ENCODE measurements around the gene CHRNE. TPM values are rescaled to one million over a fixed set of nuclear protein-coding genes. Genes with fewer than 3 reads are reported as not detected.

CHRNE gene
- total RNA-seq, 1 experiment from 2014 or later, result 0.31 TPM

DNA sequence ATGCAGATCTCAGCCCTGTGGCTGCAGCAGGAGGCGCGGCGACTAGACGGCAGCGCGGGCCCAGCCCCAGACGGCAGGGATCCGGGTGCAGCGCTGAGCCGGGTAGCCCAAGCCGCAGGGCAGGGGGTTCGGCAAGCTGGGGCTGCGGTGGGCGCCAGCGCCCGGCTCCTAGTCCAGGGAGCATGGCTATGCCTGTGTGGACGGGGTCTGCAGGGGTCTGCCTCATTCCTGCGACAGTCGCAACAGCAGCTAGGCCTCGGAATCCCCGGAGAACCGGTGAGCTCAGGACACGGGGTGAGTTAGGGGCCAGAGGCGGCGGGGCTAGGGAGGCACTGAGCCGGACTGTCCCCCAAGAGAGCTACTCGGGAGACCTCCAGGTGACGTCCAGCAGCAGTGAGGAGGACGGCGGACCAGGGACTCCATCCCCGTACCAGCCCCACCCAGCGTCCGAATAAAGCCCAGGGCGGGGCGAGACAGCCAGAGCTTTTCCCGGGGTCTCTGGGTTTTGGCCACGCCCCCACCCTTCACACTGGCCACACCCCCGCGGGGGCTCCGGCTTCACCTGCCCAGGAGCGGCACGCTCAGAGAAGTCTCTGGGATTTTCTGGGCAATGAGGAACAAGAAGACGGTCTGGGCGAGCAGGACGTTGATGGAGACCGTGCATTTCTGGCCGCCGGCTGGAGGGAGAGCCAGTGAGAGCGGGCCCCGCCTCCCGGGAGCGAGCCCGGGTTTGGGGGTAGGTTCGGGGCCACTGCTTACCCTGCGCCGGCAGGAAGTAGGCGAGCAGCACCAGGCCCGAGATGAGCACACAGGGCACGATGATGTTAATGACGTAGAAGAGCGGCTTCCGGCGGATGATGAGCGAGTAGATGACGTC is 2.4 kb downstream of the CHRNE start:
- Mint-ChIP-seq H3K9me3 (no peaks in the 10 kb centered on the region), H3K4me3 (peak overlapping the region; percentile 68 to 88), H3K27me3 (ENCODE audit: low read depth) (peaks cover 10% of the 10 kb centered on the region), H3K27ac (no peak overlapping the region), H3K4me1 (peaks cover 10 to 32% of the 10 kb centered on the region in 2 experiments), H3K36me3 (ENCODE audit: insufficient read depth in 1 of 3, low read depth in 3 of 3) (peaks cover 4 to 15% (median 14%) of the 10 kb centered on the region in 3 experiments; a peak in 6 of 7 replicates)
- Histone ChIP-seq H2BK20ac (ENCODE audit: low read depth, low read length, poor library complexity, severe bottlenecking) (no peak overlapping the region), H2AK5ac (ENCODE audit: insufficient read length, low read length) (no peak overlapping the region), H3K23ac (ENCODE audit: insufficient read length, low read depth, low read length) (no peak overlapping the region), H4K20me1 (ENCODE audit: control insufficient read depth, insufficient read depth, insufficient read length) (no peaks in the 10 kb centered on the region), H3K23me2 (ENCODE audit: insufficient read length, low read depth, low read length, poor library complexity, severe bottlenecking) (peaks cover 12% of the 10 kb centered on the region), H3K56ac (ENCODE audit: insufficient read length, low read depth, low read length) (no peak overlapping the region), H2BK15ac (ENCODE audit: low read depth, low read length) (no peak overlapping the region), H4K91ac (ENCODE audit: insufficient read length, low read depth, low read length) (no peak overlapping the region), H2BK12ac (ENCODE audit: insufficient read length, low read depth, low read length) (no peak overlapping the region), H3K4me2 (ENCODE audit: insufficient read depth, insufficient read length, low read length) (peak overlapping the region; percentile 13), H3K4ac (ENCODE audit: low read depth, low read length) (no peak overlapping the region), H3K4me1 (ENCODE audit: insufficient read depth, low read length) (peaks cover 3% of the 10 kb centered on the region; the same call in 1 of the 2 replicates), H3K79me1 (ENCODE audit: insufficient read depth, low read depth, low read length, poor library complexity, severe bottlenecking) (no peaks in the 10 kb centered on the region), H3K79me2 (ENCODE audit: insufficient read depth, low read length) (no peaks in the 10 kb centered on the region), H3K18ac (ENCODE audit: insufficient read length, low read depth, low read length) (no peak overlapping the region), H3K27me3 (ENCODE audit: insufficient read depth, low read length) (no peaks in the 10 kb centered on the region), H3T11ph (ENCODE audit: low read length) (no peak overlapping the region), H4K5ac (ENCODE audit: insufficient read length, low read depth, low read length) (no peak overlapping the region), H2BK5ac (ENCODE audit: insufficient read length, low read length) (no peak overlapping the region), H3K9me3 (ENCODE audit: control insufficient read depth, low read depth, low read length) (no peaks in the 10 kb centered on the region), H3K9ac (ENCODE audit: extremely low read depth, insufficient read length, low read length) (no peak overlapping the region), H2AFZ (ENCODE audit: low read length) (no peak overlapping the region), H3K14ac (ENCODE audit: insufficient read depth, low read length) (no peak overlapping the region), H4K8ac (replicated peaks; ENCODE audit: insufficient read length, low read depth, low read length) (no peak overlapping the region), H3K27ac (ENCODE audit: insufficient read length, low read depth, low read length) (no peak overlapping the region), H2BK120ac (ENCODE audit: low read depth, low read length, poor library complexity, severe bottlenecking) (no peak overlapping the region)
- no CpG with 5 or more reads among the region's 65 CpGs for WGBS (ENCODE audit: extremely low coverage, insufficient read length, low lambda C conversion rate)
- TF ChIP-seq, protein P1, sequence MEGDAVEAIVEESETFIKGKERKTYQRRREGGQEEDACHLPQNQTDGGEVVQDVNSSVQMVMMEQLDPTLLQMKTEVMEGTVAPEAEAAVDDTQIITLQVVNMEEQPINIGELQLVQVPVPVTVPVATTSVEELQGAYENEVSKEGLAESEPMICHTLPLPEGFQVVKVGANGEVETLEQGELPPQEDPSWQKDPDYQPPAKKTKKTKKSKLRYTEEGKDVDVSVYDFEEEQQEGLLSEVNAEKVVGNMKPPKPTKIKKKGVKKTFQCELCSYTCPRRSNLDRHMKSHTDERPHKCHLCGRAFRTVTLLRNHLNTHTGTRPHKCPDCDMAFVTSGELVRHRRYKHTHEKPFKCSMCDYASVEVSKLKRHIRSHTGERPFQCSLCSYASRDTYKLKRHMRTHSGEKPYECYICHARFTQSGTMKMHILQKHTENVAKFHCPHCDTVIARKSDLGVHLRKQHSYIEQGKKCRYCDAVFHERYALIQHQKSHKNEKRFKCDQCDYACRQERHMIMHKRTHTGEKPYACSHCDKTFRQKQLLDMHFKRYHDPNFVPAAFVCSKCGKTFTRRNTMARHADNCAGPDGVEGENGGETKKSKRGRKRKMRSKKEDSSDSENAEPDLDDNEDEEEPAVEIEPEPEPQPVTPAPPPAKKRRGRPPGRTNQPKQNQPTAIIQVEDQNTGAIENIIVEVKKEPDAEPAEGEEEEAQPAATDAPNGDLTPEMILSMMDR (conservative IDR thresholded peaks at IDR 0.05), result no peak
- DNase-seq, result peak; percentile 94

Measured in H9 (cell line).